Stimulated activated CD8-positive, alpha-beta memory T cell treated with anti-CD3 and anti-CD28 coated beads, Interleukin-7, amount 100 ng/mL, for 4 hours (primary cell): ENCODE data around the gene ANO1.

Experiments
- DNase-seq, 2 donors: peaks; one replicate each; pipeline ENCODE4 v3.0.0-alpha.2; 2020; ENCODE audit warnings: low read depth in 2 of 2

Gene ANO1

GRCh38 chr11:70095541-70096252, 17.6 kb downstream of the ANO1 start:
- DNase-seq, result no peak

- DNase-seq, result no peak
These were observed 19.9 kb downstream of the ANO1 start for GRCh38 chr11:70097783-70098563.

- DNase-seq, result no peak
These were observed 20.8 kb downstream of the ANO1 start for GRCh38 chr11:70098936-70099335.

- DNase-seq, result no peak
These were observed 21.6 kb downstream of the ANO1 start for GRCh38 chr11:70099578-70100279.

- DNase-seq, result no peak
These were observed 22.1 kb downstream of the ANO1 start for GRCh38 chr11:70100280-70100603.

- no peak for DNase-seq
These were observed 22.7 kb downstream of the ANO1 start for GRCh38 chr11:70100791-70101190.

GRCh38 chr11:70103256-70103975, 25.3 kb downstream of the ANO1 start:
- no peak for DNase-seq

- DNase-seq, result no peak
These were observed 26.3 kb downstream of the ANO1 start for GRCh38 chr11:70104419-70104818.

GRCh38 chr11:70104961-70105360, 26.8 kb downstream of the ANO1 start:
- DNase-seq, result no peak

GRCh38 chr11:70105369-70105754, 27.2 kb downstream of the ANO1 start:
- DNase-seq, result no peak

- no peak for DNase-seq
These were observed 27.8 kb downstream of the ANO1 start for GRCh38 chr11:70105755-70106571.

- no peak for DNase-seq
These were observed 28.6 kb downstream of the ANO1 start for GRCh38 chr11:70106757-70107156.

GRCh38 chr11:70107191-70107590, 29.1 kb downstream of the ANO1 start:
- no peak for DNase-seq

GRCh38 chr11:70107756-70108155, 29.6 kb downstream of the ANO1 start:
- no peak for DNase-seq

- DNase-seq, result no peak
These were observed 30.1 kb downstream of the ANO1 start for GRCh38 chr11:70108250-70108649.

GRCh38 chr11:70109006-70109405, 30.9 kb downstream of the ANO1 start:
- DNase-seq, result no peak

GRCh38 chr11:70109903-70110302, 31.8 kb downstream of the ANO1 start:
- no peak for DNase-seq

- DNase-seq, result no peak
These were observed 32.5 kb downstream of the ANO1 start for GRCh38 chr11:70110538-70111055.

GRCh38 chr11:70111269-70112016, 33.3 kb downstream of the ANO1 start:
- no peak for DNase-seq

GRCh38 chr11:70112017-70112434, 33.9 kb downstream of the ANO1 start:
- no peak for DNase-seq
